ENCODE data around the gene PATE4.

DNA sequence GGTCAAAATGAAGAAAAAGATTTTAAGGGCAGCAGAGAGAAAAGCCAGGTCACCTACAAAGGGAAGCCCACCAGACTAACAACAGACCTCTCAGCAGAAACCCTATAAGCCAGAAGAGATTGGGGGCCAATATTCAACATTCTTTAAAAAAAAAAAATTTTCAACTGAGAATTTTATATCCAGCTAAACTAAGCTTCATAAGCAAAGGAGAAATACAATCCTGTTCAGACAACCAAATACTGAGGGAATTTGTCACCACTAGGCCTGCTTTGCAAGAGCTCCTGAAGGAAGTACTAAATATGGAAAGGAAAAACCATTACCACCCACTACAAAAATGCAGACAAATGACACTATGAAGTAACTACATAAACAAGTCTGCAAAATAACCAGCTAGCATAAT lies 13.1 kb downstream of the PATE4 start:
- TF ChIP-seq CTCF (conservative IDR thresholded peaks at IDR 0.05) (no peak), ZFX (IDR thresholded peaks at IDR 0.05) (no peak)
